ENCODE data around the gene RXFP4. TPM values are rescaled to one million over a fixed set of nuclear protein-coding genes. Genes with fewer than 3 reads are reported as not detected.

RXFP4 gene
- total RNA-seq, 4 donors from 2014 or later = 0.80 to 11.6 (median 2.5) TPM

DNA sequence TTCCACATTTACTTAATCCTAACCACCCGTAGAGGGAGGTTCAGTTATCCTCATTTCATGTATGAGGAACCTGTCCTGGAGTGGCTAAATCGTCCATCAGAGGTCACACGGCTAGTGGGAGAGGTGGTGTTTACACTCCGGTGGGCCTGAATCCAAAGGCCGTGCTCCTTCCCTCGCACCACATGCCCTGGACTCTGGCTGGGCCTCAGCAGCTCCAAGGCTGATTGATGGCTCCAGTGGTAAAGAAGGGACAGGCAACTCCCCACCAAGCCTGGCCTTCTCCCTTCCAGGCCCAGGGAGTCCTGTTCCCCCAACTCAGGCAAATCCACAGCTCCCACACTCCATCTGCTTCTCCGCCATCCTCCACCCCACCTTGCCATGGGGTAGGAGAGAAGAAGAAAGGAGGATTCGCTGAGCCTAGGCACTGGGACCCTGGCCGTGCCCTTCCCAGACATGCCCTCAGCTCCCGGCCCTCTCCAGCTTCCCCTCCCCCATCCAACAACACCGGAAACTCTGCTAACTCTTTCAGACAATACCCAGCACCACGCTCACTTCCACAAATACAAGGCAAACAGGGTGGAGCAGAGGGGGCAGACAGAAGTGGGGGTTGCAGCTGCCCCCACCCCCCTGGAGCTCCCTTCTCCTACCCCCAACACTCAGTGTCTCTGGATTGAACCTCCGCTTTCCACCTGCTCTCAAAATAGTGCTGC is 26.1 kb downstream of the RXFP4 start:
- Histone ChIP-seq H3K27ac (peak overlapping the region; percentile 57 to 73 (median 68)), H3K27me3 (no peaks in the 10 kb centered on the region), H3K36me3 (peaks cover 0 to 38% (median 17%) of the 10 kb centered on the region in 4 donors), H3K4me3 (no peak overlapping the region), H3K4me1 (peaks cover 26 to 64% (median 46%) of the 10 kb centered on the region in 4 donors), H3K9me3 (no peaks in the 10 kb centered on the region)
- in situ Hi-C loops (cut with MboI; ENCODE audit: low pct_ligation_motif_present in 1 of 4, low pct_unique_long_range_greater_than_20kb in 1 of 4, low sequenced_read_pairs in 3 of 4) = no loop called here
- DNase-seq = no peak
- TF ChIP-seq POLR2AphosphoS5 (IDR thresholded peaks at IDR 0.05) = no peak
- TF ChIP-seq CTCF (IDR thresholded peaks at IDR 0.05) = no peak
- TF ChIP-seq POLR2A (IDR thresholded peaks at IDR 0.05) = no peak
- no peak for TF ChIP-seq EP300 (IDR thresholded peaks at IDR 0.05; ENCODE audit: low read depth)
- intact Hi-C loops (cut with DNase I; ENCODE audit: low total_unique reads) = no loop called here
- 47 to 65% methylated on average over 2 to 13 of the region's 13 CpGs for WGBS, 2 donors (ENCODE audit: low coverage in 1 of 2)

- intact Hi-C loops (cut with DNase I; ENCODE audit: low total_unique reads) (no loop called here), in situ Hi-C loops (cut with MboI; ENCODE audit: low pct_ligation_motif_present in 1 of 4, low pct_unique_long_range_greater_than_20kb in 1 of 4, low sequenced_read_pairs in 3 of 4) (no loop called here)
- TF ChIP-seq CTCF (IDR thresholded peaks at IDR 0.05) = no peak
- no peak for TF ChIP-seq POLR2A (IDR thresholded peaks at IDR 0.05)
- 82 to 100% methylated on average over 1 to 7 of the region's 7 CpGs for WGBS, 2 donors (ENCODE audit: low coverage in 1 of 2)
- H3K27me3 ChIP-seq = no peaks in the 10 kb centered on the region
- H3K36me3 ChIP-seq = peaks cover 0 to 32% (median 14%) of the 10 kb centered on the region in 4 donors
- peaks cover 23 to 62% (median 46%) of the 10 kb centered on the region in 4 donors for H3K4me1 ChIP-seq
- DNase-seq = no peak
- H3K27ac ChIP-seq = peak overlapping the region; percentile 57 to 73 (median 68)
- no peaks in the 10 kb centered on the region for H3K9me3 ChIP-seq
- H3K4me3 ChIP-seq = no peak overlapping the region
Measured at GRCh38 chr1:155968051-155968400, 26.6 kb downstream of the RXFP4 start.

DNA sequence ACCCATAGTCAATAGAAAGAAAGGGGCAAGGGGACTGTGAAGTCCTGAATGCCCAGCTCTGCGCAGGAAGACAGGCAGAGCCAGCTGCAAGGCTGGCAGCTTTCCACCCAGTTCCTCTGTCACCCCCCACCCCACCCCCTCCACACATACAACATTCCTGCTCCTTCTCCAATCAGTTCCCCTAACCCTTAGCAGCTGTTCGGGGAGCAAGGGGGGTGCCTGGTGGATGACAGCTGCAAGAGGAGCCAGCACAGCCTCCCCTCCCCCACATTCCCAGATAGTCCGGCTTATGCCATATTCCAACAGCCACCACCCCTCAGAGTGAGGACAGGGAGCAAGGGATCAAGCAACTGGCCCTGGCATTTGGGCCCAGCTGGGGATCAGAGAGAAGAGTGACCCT is 27.2 kb downstream of the RXFP4 start:
- DNase-seq = no peak
- intact Hi-C loops (cut with DNase I; ENCODE audit: low total_unique reads) = no loop called here
- Histone ChIP-seq H3K27ac (peak overlapping the region; percentile 57 to 73 (median 68)), H3K4me3 (no peak overlapping the region), H3K27me3 (no peaks in the 10 kb centered on the region), H3K4me1 (peaks cover 23 to 64% (median 48%) of the 10 kb centered on the region in 4 donors), H3K36me3 (peaks cover 0 to 26% (median 12%) of the 10 kb centered on the region in 4 donors), H3K9me3 (no peaks in the 10 kb centered on the region)
- in situ Hi-C loops (cut with MboI; ENCODE audit: low pct_ligation_motif_present in 1 of 4, low pct_unique_long_range_greater_than_20kb in 1 of 4, low sequenced_read_pairs in 3 of 4) = no loop called here
- TF ChIP-seq POLR2AphosphoS5 (IDR thresholded peaks at IDR 0.05) = no peak
- no peak for TF ChIP-seq EP300 (IDR thresholded peaks at IDR 0.05; ENCODE audit: low read depth)
- no peak for TF ChIP-seq CTCF (IDR thresholded peaks at IDR 0.05)
- 40 to 53% methylated on average over 1 to 3 of the region's 3 CpGs for WGBS, 2 donors (ENCODE audit: low coverage in 1 of 2)

DNA sequence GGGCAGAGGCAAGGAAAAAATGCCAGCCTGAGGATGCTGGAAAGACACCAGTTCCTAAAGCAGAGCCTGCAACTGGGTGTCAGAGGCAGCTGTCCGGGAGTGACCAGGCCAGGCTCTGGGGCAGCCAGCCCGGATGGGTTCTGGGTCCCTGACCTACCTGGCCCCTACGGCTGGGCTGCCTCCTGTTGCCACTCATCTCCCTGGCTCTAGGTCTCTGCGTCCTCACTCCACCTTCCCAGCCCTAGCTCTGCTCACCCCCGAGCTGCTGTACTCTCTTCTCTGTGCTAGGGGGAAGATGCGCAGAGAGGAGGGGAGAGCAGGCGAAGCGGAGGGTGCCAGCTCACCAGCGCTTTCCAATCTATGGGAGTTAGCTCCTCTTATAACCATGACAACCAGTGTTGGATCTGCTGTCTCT is 27.9 kb downstream of the RXFP4 start:
- intact Hi-C loops (cut with DNase I; ENCODE audit: low total_unique reads) (no loop called here), in situ Hi-C loops (cut with MboI; ENCODE audit: low pct_ligation_motif_present in 1 of 4, low pct_unique_long_range_greater_than_20kb in 1 of 4, low sequenced_read_pairs in 3 of 4) (no loop called here)
- Histone ChIP-seq H3K4me1 (peaks cover 29 to 71% (median 55%) of the 10 kb centered on the region in 4 donors), H3K36me3 (peaks cover 0 to 22% (median 11%) of the 10 kb centered on the region in 4 donors), H3K27ac (peak overlapping the region; percentile 57 to 73 (median 68)), H3K27me3 (no peaks in the 10 kb centered on the region), H3K4me3 (no peak overlapping the region), H3K9me3 (no peaks in the 10 kb centered on the region)
- no peak for DNase-seq
- TF ChIP-seq POLR2A (IDR thresholded peaks at IDR 0.05) = no peak
- TF ChIP-seq POLR2AphosphoS5 (IDR thresholded peaks at IDR 0.05) = no peak
- 70 to 91% methylated on average over 2 to 9 of the region's 9 CpGs for WGBS, 2 donors (ENCODE audit: low coverage in 1 of 2)

Measured in transverse colon (tissue), 4 donors.